GM19463 (cell line): ENCODE data around the gene SCYGR1.
A peak's percentile ranks its signal among the peaks of the same experiment; 100 is the strongest.
"Not testable (repeated sequence)": the region's sequence is repeated elsewhere in the genome, so short reads cannot be mapped to it uniquely, and the experiment has no call there.

Experiments used
- ATAC-seq: cut with Tn5 transposase; IDR thresholded peaks from one replicate; pipeline ENCODE4 v1.9.1; 2021; ENCODE audit warnings: mild to moderate bottlenecking, moderate library complexity; ENCODE audit not compliant: unreplicated experiment

SCYGR1 gene

GRCh38 chr2:227404585-227405271, 17.0 kb upstream of the SCYGR1 start:
- peak; percentile 33 for ATAC-seq

GRCh38 chr2:227402959-227403358, 15.2 kb upstream of the SCYGR1 start:
- no peak for ATAC-seq

- no peak for ATAC-seq
Observed at GRCh38 chr2:227402321-227402720, 14.6 kb upstream of the SCYGR1 start.

GRCh38 chr2:227401550-227401949, 13.8 kb upstream of the SCYGR1 start:
- ATAC-seq: no peak

- ATAC-seq: no peak
Observed at GRCh38 chr2:227398684-227399670, 11.2 kb upstream of the SCYGR1 start.

- no peak for ATAC-seq
Observed at GRCh38 chr2:227397562-227397961, 9.8 kb upstream of the SCYGR1 start.

GRCh38 chr2:227395556-227395955, 7.8 kb upstream of the SCYGR1 start:
- no peak for ATAC-seq

GRCh38 chr2:227394401-227394800, 6.7 kb upstream of the SCYGR1 start:
- peak; percentile 52 for ATAC-seq

GRCh38 chr2:227390468-227391256, 2.9 kb upstream of the SCYGR1 start:
- ATAC-seq: no peak

GRCh38 chr2:227389661-227390060, 1.9 kb upstream of the SCYGR1 start:
- no peak for ATAC-seq

- no peak for ATAC-seq
Observed at GRCh38 chr2:227389231-227389630, 1.5 kb upstream of the SCYGR1 start.

- ATAC-seq: no peak
Observed at GRCh38 chr2:227388537-227389011, 825 bp upstream of the SCYGR1 start.

GRCh38 chr2:227386630-227387029, 1.1 kb downstream of the SCYGR1 start:
- no peak for ATAC-seq

- ATAC-seq: no peak
Observed at GRCh38 chr2:227383686-227384085, 4.1 kb downstream of the SCYGR1 start.

- not testable (repeated sequence) for ATAC-seq
Observed at GRCh38 chr2:227382241-227382835, 5.4 kb downstream of the SCYGR1 start.

GRCh38 chr2:227379095-227379494, 8.7 kb downstream of the SCYGR1 start, which contains the start of gene TM4SF20:
Gene TM4SF20, minus strand, starts transcription at chr2:227379306. Its CDS starts 38 bp downstream, at chr2:227379268.
- no peak for ATAC-seq

GRCh38 chr2:227378371-227378782, 9.4 kb downstream of the SCYGR1 start:
- no peak for ATAC-seq

GRCh38 chr2:227377467-227378351, 10.0 kb downstream of the SCYGR1 start:
- no peak for ATAC-seq

- no peak for ATAC-seq
Observed at GRCh38 chr2:227376656-227377396, 10.9 kb downstream of the SCYGR1 start.
